Measurements from ENCODE around the gene HNRNPL. TPM values are rescaled to one million over a fixed set of nuclear protein-coding genes. Genes with fewer than 3 reads are reported as not detected.
"Not testable (repeated sequence)": the region's sequence is repeated elsewhere in the genome, so short reads cannot be mapped to it uniquely, and the experiment has no call there.

Gene HNRNPL
- total RNA-seq, 1 experiment from 2014 or later: 443 TPM

DNA sequence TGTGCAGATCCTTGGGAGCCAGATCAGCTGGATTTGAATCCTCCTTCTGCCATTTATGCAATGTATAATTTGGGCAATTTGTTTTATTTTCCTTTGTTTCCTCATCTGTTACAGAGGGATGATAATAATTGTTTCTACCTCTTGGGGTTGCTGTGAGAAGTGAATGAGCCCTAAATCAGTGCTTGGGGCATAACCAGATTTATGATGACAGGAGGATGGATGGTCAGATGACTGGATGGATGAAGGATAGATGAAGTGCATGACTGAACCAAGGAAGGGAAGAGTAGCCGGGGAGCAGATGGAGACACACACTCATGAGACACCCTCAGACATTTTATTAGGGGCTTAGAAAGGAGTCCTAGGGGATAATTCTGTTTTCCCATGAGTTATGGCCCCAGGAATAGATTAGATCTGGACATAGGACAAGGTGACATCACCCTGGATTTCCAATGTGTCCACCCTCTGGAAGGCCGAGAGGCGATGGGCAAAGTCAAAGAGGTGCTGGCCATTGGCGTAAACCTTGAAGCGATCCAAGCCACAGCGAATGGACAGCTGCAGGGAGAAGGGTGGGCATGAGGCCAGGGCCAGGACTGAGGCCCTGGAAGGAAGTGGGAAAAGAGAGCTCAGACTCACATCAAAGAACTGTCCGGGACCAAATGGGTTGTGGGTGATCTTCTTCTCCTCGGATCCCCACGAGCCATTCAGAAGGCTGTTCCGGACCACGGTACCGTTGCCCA, 48.3 kb downstream of the HNRNPL start:
- no peaks in the 10 kb centered on the region for H3K36me3 ChIP-seq (ENCODE audit: control insufficient read depth, insufficient read depth, low read length)
- H3K9me3 Mint-ChIP-seq (ENCODE audit: unreplicated experiment): no peaks in the 10 kb centered on the region
- POLR2A ChIA-PET: no interaction called here
- H3K4me1 ChIP-seq: no peaks in the 10 kb centered on the region; the same call in 1 of the 2 replicates
- no peak overlapping the region for H3K4me3 Mint-ChIP-seq (ENCODE audit: unreplicated experiment)
- no peaks in the 10 kb centered on the region for H3K27me3 ChIP-seq (replicated peaks; ENCODE audit: control insufficient read depth, insufficient read depth, low read length)
- H3K36me3 Mint-ChIP-seq (ENCODE audit: insufficient read depth, unreplicated experiment): no peaks in the 10 kb centered on the region
- no peaks in the 10 kb centered on the region for H3K27me3 Mint-ChIP-seq (ENCODE audit: insufficient read depth, unreplicated experiment)
- TF ChIP-seq, protein P1, sequence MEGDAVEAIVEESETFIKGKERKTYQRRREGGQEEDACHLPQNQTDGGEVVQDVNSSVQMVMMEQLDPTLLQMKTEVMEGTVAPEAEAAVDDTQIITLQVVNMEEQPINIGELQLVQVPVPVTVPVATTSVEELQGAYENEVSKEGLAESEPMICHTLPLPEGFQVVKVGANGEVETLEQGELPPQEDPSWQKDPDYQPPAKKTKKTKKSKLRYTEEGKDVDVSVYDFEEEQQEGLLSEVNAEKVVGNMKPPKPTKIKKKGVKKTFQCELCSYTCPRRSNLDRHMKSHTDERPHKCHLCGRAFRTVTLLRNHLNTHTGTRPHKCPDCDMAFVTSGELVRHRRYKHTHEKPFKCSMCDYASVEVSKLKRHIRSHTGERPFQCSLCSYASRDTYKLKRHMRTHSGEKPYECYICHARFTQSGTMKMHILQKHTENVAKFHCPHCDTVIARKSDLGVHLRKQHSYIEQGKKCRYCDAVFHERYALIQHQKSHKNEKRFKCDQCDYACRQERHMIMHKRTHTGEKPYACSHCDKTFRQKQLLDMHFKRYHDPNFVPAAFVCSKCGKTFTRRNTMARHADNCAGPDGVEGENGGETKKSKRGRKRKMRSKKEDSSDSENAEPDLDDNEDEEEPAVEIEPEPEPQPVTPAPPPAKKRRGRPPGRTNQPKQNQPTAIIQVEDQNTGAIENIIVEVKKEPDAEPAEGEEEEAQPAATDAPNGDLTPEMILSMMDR (IDR thresholded peaks at IDR 0.05; ENCODE audit: insufficient read depth in 1 of 2, low read depth in 1 of 2, low read length in 1 of 2, severe bottlenecking in 1 of 2, unreplicated experiment in 1 of 2): no peak
- no peak overlapping the region for H3K27ac Mint-ChIP-seq (ENCODE audit: unreplicated experiment)
- intact Hi-C loops (cut with micrococcal nuclease; ENCODE audit: unreplicated experiment): no loop called here
- CTCF ChIA-PET: no interaction called here
- no peaks in the 10 kb centered on the region; the same call in 1 of the 2 replicates for H3K9me3 ChIP-seq
- BruUV-seq (replicated peaks): no TSS peak
- DNase-seq: no peak
- no peak overlapping the region for H3K4me3 ChIP-seq (ENCODE audit: low read depth, low read length)
- no peaks in the 10 kb centered on the region for H3K4me1 Mint-ChIP-seq (ENCODE audit: low read depth, unreplicated experiment)

DNA sequence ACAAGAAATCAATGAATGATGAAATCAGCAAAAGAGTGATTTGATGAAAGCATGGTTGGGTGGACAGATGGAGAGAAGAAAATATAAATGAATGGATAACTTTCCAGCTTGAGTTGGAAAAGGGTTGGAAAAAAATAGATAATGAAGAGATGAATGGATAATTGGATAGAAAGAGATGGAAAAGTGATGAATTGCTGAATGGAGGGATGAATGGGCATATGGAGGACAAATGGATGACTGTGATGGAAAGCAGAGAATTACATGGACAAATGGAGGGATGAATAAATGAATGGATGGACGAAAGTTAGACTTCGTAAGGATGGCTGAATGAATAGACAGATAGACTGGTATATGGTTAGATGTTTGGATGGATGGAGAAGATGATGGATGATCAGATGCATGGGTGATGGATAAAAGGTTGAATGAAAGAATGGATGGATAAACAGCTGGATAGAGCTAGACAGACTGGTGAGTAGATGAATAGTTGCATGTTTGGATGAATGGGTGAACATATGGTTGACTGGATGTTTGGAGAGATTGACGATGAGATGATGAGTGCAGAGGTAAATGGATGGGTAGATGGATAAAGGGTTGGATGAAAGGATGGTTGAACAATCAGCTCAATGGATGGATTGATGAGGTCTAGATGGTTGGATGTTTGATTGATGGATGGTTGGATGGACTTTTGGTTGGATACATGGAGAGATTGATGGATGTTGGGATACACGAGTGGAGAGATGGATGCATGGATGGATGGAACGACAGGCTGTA, 49.0 kb downstream of the HNRNPL start:
- Mint-ChIP-seq H3K27me3 (ENCODE audit: insufficient read depth, unreplicated experiment) (no peaks in the 10 kb centered on the region), H3K4me1 (ENCODE audit: low read depth, unreplicated experiment) (no peaks in the 10 kb centered on the region), H3K4me3 (ENCODE audit: unreplicated experiment) (no peak overlapping the region), H3K9me3 (ENCODE audit: unreplicated experiment) (no peaks in the 10 kb centered on the region), H3K36me3 (ENCODE audit: insufficient read depth, unreplicated experiment) (no peaks in the 10 kb centered on the region), H3K27ac (ENCODE audit: unreplicated experiment) (no peak overlapping the region)
- H3K9me3 ChIP-seq: no peaks in the 10 kb centered on the region; the same call in 1 of the 2 replicates
- BruUV-seq (replicated peaks): no TSS peak
- ChIA-PET CTCF (no interaction called here), POLR2A (no interaction called here)
- DNase-seq: no peak
- no peaks in the 10 kb centered on the region for H3K4me1 ChIP-seq
- no peaks in the 10 kb centered on the region for H3K27me3 ChIP-seq (replicated peaks; ENCODE audit: control insufficient read depth, insufficient read depth, low read length)
- H3K4me3 ChIP-seq (ENCODE audit: low read depth, low read length): no peak overlapping the region
- TF ChIP-seq, protein P1 (IDR thresholded peaks at IDR 0.05; ENCODE audit: insufficient read depth in 1 of 2, low read depth in 1 of 2, low read length in 1 of 2, severe bottlenecking in 1 of 2, unreplicated experiment in 1 of 2): no peak
- no peaks in the 10 kb centered on the region for H3K36me3 ChIP-seq (ENCODE audit: control insufficient read depth, insufficient read depth, low read length)
- intact Hi-C loops (cut with micrococcal nuclease; ENCODE audit: unreplicated experiment): no loop called here

GRCh38 chr19:38799104-38799503, 50.7 kb downstream of the HNRNPL start:
- ChIA-PET CTCF (no interaction called here), POLR2A (no interaction called here)
- H3K4me1 ChIP-seq: no peaks in the 10 kb centered on the region
- Mint-ChIP-seq H3K27ac (ENCODE audit: unreplicated experiment) (no peak overlapping the region), H3K9me3 (ENCODE audit: unreplicated experiment) (no peaks in the 10 kb centered on the region), H3K4me3 (ENCODE audit: unreplicated experiment) (no peak overlapping the region), H3K4me1 (ENCODE audit: low read depth, unreplicated experiment) (no peaks in the 10 kb centered on the region), H3K36me3 (ENCODE audit: insufficient read depth, unreplicated experiment) (peaks cover 4% of the 10 kb centered on the region), H3K27me3 (ENCODE audit: insufficient read depth, unreplicated experiment) (no peaks in the 10 kb centered on the region)
- intact Hi-C loops (cut with micrococcal nuclease; ENCODE audit: unreplicated experiment): loop anchor here (1.0 kb wide), 1 partner anchor 32 kb away; the partner anchor contains the start of gene ECH1
- H3K9me3 ChIP-seq: no peaks in the 10 kb centered on the region; the same call in 1 of the 2 replicates
- H3K27me3 ChIP-seq (replicated peaks; ENCODE audit: control insufficient read depth, insufficient read depth, low read length): no peaks in the 10 kb centered on the region
- TF ChIP-seq, protein P1 (IDR thresholded peaks at IDR 0.05; ENCODE audit: insufficient read depth in 1 of 2, low read depth in 1 of 2, low read length in 1 of 2, severe bottlenecking in 1 of 2, unreplicated experiment in 1 of 2): no peak
- BruUV-seq (replicated peaks): no TSS peak
- DNase-seq: no peak
- H3K4me3 ChIP-seq (ENCODE audit: low read depth, low read length): no peak overlapping the region
- no peaks in the 10 kb centered on the region for H3K36me3 ChIP-seq (ENCODE audit: control insufficient read depth, insufficient read depth, low read length)

- H3K4me3 ChIP-seq (ENCODE audit: low read depth, low read length); H3K27me3 ChIP-seq (replicated peaks; ENCODE audit: control insufficient read depth, insufficient read depth, low read length); H3K27ac Mint-ChIP-seq (ENCODE audit: unreplicated experiment); H3K27me3 Mint-ChIP-seq (ENCODE audit: insufficient read depth, unreplicated experiment); DNase-seq; H3K9me3 Mint-ChIP-seq (ENCODE audit: unreplicated experiment); BruUV-seq (replicated peaks); H3K36me3 Mint-ChIP-seq (ENCODE audit: insufficient read depth, unreplicated experiment); H3K4me1 Mint-ChIP-seq (ENCODE audit: low read depth, unreplicated experiment); H3K36me3 ChIP-seq (ENCODE audit: control insufficient read depth, insufficient read depth, low read length); CTCF ChIA-PET; H3K4me1 ChIP-seq; intact Hi-C loops (cut with micrococcal nuclease; ENCODE audit: unreplicated experiment); POLR2A ChIA-PET; H3K4me3 Mint-ChIP-seq (ENCODE audit: unreplicated experiment); H3K9me3 ChIP-seq: not testable (repeated sequence)
These were observed 52.0 kb downstream of the HNRNPL start for GRCh38 chr19:38797781-38798180.

All from Caco-2 (cell line).